ENCODE results near the gene SPECC1L.
"Not testable (repeated sequence)": the region's sequence is repeated elsewhere in the genome, so short reads cannot be mapped to it uniquely, and the experiment has no call there.

Gene SPECC1L

GRCh38 chr22:24270556-24271385, at the start of gene SPECC1L:
TSS of gene SPECC1L (plus strand) at chr22:24270831. CDS start at chr22:24302232, 31,401 bp downstream.
- DNase-seq (ENCODE audit: low read depth) = peak; percentile 91

GRCh38 chr22:24224468-24224867, 46.2 kb upstream of the SPECC1L start:
- no peak for DNase-seq (ENCODE audit: low read depth)

- DNase-seq (ENCODE audit: low read depth) = no peak
Measured at GRCh38 chr22:24225044-24225601, 45.5 kb upstream of the SPECC1L start.

GRCh38 chr22:24225951-24226350, 44.7 kb upstream of the SPECC1L start:
- DNase-seq (ENCODE audit: low read depth) = no peak

- DNase-seq (ENCODE audit: low read depth) = no peak
Measured at GRCh38 chr22:24230911-24231656, 39.5 kb upstream of the SPECC1L start.

GRCh38 chr22:24231706-24232105, 38.9 kb upstream of the SPECC1L start:
- no peak for DNase-seq (ENCODE audit: low read depth)

GRCh38 chr22:24232124-24232523, 38.5 kb upstream of the SPECC1L start:
- no peak for DNase-seq (ENCODE audit: low read depth)

- DNase-seq (ENCODE audit: low read depth) = no peak
Measured at GRCh38 chr22:24232725-24233124, 37.9 kb upstream of the SPECC1L start.

- DNase-seq (ENCODE audit: low read depth) = no peak
Measured at GRCh38 chr22:24233235-24233634, 37.4 kb upstream of the SPECC1L start.

- no peak for DNase-seq (ENCODE audit: low read depth)
Measured at GRCh38 chr22:24233816-24234215, 36.8 kb upstream of the SPECC1L start.

- no peak for DNase-seq (ENCODE audit: low read depth)
Measured at GRCh38 chr22:24235315-24235714, 35.3 kb upstream of the SPECC1L start.

- peak; percentile 71 for DNase-seq (ENCODE audit: low read depth)
Measured at GRCh38 chr22:24236656-24237055, 34.0 kb upstream of the SPECC1L start.

GRCh38 chr22:24238101-24238694, 32.4 kb upstream of the SPECC1L start:
- DNase-seq (ENCODE audit: low read depth) = not testable (repeated sequence)

GRCh38 chr22:24240381-24240780, 30.2 kb upstream of the SPECC1L start:
- no peak for DNase-seq (ENCODE audit: low read depth)

- not testable (repeated sequence) for DNase-seq (ENCODE audit: low read depth)
Measured at GRCh38 chr22:24240985-24241692, 29.5 kb upstream of the SPECC1L start.

- peak; percentile 69 for DNase-seq (ENCODE audit: low read depth)
Measured at GRCh38 chr22:24243417-24243816, 27.2 kb upstream of the SPECC1L start.

- peak; percentile 76 for DNase-seq (ENCODE audit: low read depth)
Measured at GRCh38 chr22:24244144-24244787, 26.4 kb upstream of the SPECC1L start.

- DNase-seq (ENCODE audit: low read depth) = peak; percentile 71
Measured at GRCh38 chr22:24245030-24245431, 25.6 kb upstream of the SPECC1L start, which contains the start of gene GGT5. TSS of gene GGT5 (minus strand) at chr22:24245082. CDS start at chr22:24244725, 357 bp downstream.

- DNase-seq (ENCODE audit: low read depth) = peak; percentile 93
Measured at GRCh38 chr22:24245584-24246561, 24.8 kb upstream of the SPECC1L start.

GRCh38 chr22:24247011-24247507, 23.6 kb upstream of the SPECC1L start:
- no peak for DNase-seq (ENCODE audit: low read depth)

All from fibroblast of gingiva (primary cell).